GM19351 (cell line): ENCODE results near the gene HSPA1B.

ENCODE experiments used
- ATAC-seq: cut with Tn5 transposase; IDR thresholded peaks from one replicate; pipeline ENCODE4 v1.9.1; 2021; ENCODE audit warnings: mild to moderate bottlenecking, moderate library complexity; ENCODE audit not compliant: unreplicated experiment

The HSPA1B gene

GRCh38 chr6:31877125-31877650 is 49.6 kb downstream of the HSPA1B start:
- ATAC-seq, result no peak

DNA sequence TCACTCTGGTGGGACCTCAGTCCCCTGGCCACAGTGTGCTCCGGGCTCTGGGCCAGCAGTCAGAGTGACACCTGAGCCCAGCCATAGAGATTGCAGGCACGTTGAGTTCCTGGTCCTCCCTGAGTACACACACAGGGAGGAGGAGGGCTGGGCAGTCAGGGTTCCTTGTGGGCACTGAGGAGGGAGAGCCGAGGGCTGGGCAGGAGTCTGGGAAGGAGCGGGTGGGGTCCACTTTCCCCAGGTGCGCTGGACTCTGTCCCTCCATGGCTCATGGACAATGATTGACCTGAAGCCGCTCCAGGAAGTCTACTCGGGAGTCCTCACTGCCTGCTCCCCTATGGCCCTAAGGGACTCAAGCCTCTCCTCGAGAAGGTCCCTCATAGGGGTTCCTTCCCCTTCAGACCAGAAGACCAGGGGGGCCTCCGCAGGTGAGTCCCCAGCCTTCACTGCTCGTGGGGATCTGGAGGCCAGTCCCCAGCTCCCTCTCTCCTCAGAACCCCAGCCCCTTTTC is 50.2 kb downstream of the HSPA1B start:
- no peak for ATAC-seq

GRCh38 chr6:31878222-31878621 is 50.7 kb downstream of the HSPA1B start:
- no peak for ATAC-seq

DNA sequence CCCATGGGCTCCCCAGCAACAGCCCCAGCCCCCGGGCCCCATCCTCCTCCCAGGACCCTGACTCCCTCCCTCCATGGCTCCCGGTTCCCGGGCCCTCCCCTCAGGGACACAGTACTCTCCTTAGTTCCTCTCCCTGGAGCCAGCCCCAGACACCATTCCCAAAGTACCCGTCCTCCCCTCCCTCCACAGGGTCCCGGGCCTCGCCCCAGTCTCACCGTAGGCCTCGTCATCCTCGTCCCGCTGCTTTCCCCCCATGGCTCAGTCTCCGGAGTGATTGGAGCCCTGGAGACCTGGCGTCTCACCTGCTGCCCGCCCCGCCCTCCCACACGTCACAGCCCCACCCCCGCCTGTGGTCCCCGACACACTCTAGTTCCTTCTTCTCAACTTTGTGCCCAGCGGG is 51.2 kb downstream of the HSPA1B start, which contains the start of gene SLC44A4:
Gene SLC44A4, minus strand, starts transcription at position 272 of the 400 bp plus-strand sequence. Its CDS starts 17 bp downstream, at position 255.
- ATAC-seq, result no peak

GRCh38 chr6:31879143-31879542 is 51.6 kb downstream of the HSPA1B start:
- no peak for ATAC-seq
